Trophoblast cell (in vitro differentiated cells and primary cell): ENCODE data around the gene TOR4A. TPM values are rescaled to one million over a fixed set of nuclear protein-coding genes. Genes with fewer than 3 reads are reported as not detected.

Source experiments
- DNase-seq, 2 donors: peaks; one replicate each; pipeline ENCODE4 v3.0.0-alpha.2; 2016
- H2AFZ ChIP-seq: 2 replicates; pipeline ENCODE4 v1.6.1; 2013; ENCODE audit warnings: low read length, moderate library complexity, mild to moderate bottlenecking; ENCODE audit not compliant: insufficient read depth, poor library complexity
- H2AK5ac ChIP-seq: 2 replicates; pipeline ENCODE4 v1.6.1; 2013; ENCODE audit warnings: mild to moderate bottlenecking, low read length
- H2BK120ac ChIP-seq: 2 replicates; pipeline ENCODE4 v1.6.1; 2013; ENCODE audit warnings: low read length, mild to moderate bottlenecking, moderate library complexity; ENCODE audit not compliant: insufficient read depth, poor library complexity
- H2BK12ac ChIP-seq: 2 replicates; pipeline ENCODE4 v1.6.1; 2013; ENCODE audit warnings: mild to moderate bottlenecking, low read length, moderate library complexity
- H2BK5ac ChIP-seq: 2 replicates; pipeline ENCODE4 v1.6.1; 2013; ENCODE audit warnings: low read length, low read depth, moderate library complexity, mild to moderate bottlenecking; ENCODE audit not compliant: poor library complexity
- H3K14ac ChIP-seq: 2 replicates; pipeline ENCODE4 v1.6.1; 2013; ENCODE audit warnings: mild to moderate bottlenecking, low read length
- H3K18ac ChIP-seq: 2 replicates; pipeline ENCODE4 v1.6.1; 2013; ENCODE audit warnings: mild to moderate bottlenecking, low read length
- H3K23ac ChIP-seq: 2 replicates; pipeline ENCODE4 v1.6.1; 2013; ENCODE audit warnings: low read length
- H3K27ac ChIP-seq: 2 replicates; pipeline ENCODE4 v1.5.1; 2013; ENCODE audit warnings: low read depth, mild to moderate bottlenecking, inconsistent platforms, low read length, moderate library complexity
- H3K27me3 ChIP-seq: 2 replicates; pipeline ENCODE4 v1.6.1; 2013; ENCODE audit warnings: inconsistent platforms, mild to moderate bottlenecking, low read length, moderate library complexity; ENCODE audit not compliant: insufficient read depth
- H3K36me3 ChIP-seq, 2 experiments: 1 replicate in 1 of 2; 2 replicates in 1 of 2; pipeline ENCODE4 v1.6.1; 2013; ENCODE audit warnings: low read length in 2 of 2, mild to moderate bottlenecking in 2 of 2, moderate library complexity in 1 of 2; ENCODE audit not compliant: insufficient read depth in 2 of 2, control insufficient read depth in 1 of 2
- H3K4ac ChIP-seq: 2 replicates; pipeline ENCODE4 v1.6.1; 2013; ENCODE audit warnings: low read depth, mild to moderate bottlenecking, low read length, moderate library complexity
- H3K4me1 ChIP-seq, 2 experiments: 1 replicate in 1 of 2; 2 replicates in 1 of 2; pipeline ENCODE4 v1.6.1; 2013; ENCODE audit warnings: low read length in 2 of 2, mild to moderate bottlenecking in 2 of 2, moderate library complexity in 1 of 2; ENCODE audit not compliant: insufficient read depth in 2 of 2, control insufficient read depth in 1 of 2
- H3K4me2 ChIP-seq: 2 replicates; pipeline ENCODE4 v1.6.1; 2013; ENCODE audit warnings: inconsistent platforms, mild to moderate bottlenecking, low read length, moderate library complexity
- H3K4me3 ChIP-seq: 2 replicates; pipeline ENCODE4 v1.5.1; 2013; ENCODE audit warnings: mild to moderate bottlenecking, low read depth, low read length, inconsistent platforms
- H3K79me1 ChIP-seq: one replicate; pipeline ENCODE4 v1.6.1; 2013; ENCODE audit warnings: low read length
- H3K79me2 ChIP-seq: 2 replicates; pipeline ENCODE4 v1.6.1; 2013; ENCODE audit warnings: low read length, mild to moderate bottlenecking; ENCODE audit not compliant: control insufficient read depth, insufficient read depth, poor library complexity
- H3K9ac ChIP-seq: 2 replicates; pipeline ENCODE4 v1.6.1; 2013; ENCODE audit warnings: mild to moderate bottlenecking, low read length
- H3K9me3 ChIP-seq: 2 replicates; pipeline ENCODE4 v1.6.1; 2013; ENCODE audit warnings: low read depth, mild to moderate bottlenecking, control low read depth, inconsistent platforms, low read length; ENCODE audit not compliant: insufficient read depth
- H4K12ac ChIP-seq: 2 replicates; pipeline ENCODE4 v1.6.1; 2013; ENCODE audit warnings: low read depth, mild to moderate bottlenecking, low read length, moderate library complexity
- H4K8ac ChIP-seq: 2 replicates; pipeline ENCODE4 v1.6.1; 2013; ENCODE audit warnings: low read depth, mild to moderate bottlenecking, low read length, moderate library complexity
- H4K91ac ChIP-seq: one replicate; pipeline ENCODE4 v1.6.1; 2013; ENCODE audit warnings: low read depth, mild to moderate bottlenecking, low read length, moderate library complexity
- WGBS: extraction: QIAGEN DNeasy Blood & Tissue Kit; methylation state at CpG from one replicate; pipeline ENCODE4 v1.1.7; 2013; ENCODE audit warnings: missing lambda C conversion rate; ENCODE audit not compliant: insufficient read length, insufficient coverage; ENCODE audit errors: extremely low coverage; 5-methylcytosine and 5-hydroxymethylcytosine counted together
- polyA plus RNA-seq: library from polyadenylated mRNA; stranded (reverse); fragments of 200-250 nt; gene quantifications from 2 replicates; pipeline ENCODE4 v1.2.3, GENCODE V29; 2013

The TOR4A gene
- polyA plus RNA-seq = 6.7 and 6.8 TPM in 2 replicates

DNA sequence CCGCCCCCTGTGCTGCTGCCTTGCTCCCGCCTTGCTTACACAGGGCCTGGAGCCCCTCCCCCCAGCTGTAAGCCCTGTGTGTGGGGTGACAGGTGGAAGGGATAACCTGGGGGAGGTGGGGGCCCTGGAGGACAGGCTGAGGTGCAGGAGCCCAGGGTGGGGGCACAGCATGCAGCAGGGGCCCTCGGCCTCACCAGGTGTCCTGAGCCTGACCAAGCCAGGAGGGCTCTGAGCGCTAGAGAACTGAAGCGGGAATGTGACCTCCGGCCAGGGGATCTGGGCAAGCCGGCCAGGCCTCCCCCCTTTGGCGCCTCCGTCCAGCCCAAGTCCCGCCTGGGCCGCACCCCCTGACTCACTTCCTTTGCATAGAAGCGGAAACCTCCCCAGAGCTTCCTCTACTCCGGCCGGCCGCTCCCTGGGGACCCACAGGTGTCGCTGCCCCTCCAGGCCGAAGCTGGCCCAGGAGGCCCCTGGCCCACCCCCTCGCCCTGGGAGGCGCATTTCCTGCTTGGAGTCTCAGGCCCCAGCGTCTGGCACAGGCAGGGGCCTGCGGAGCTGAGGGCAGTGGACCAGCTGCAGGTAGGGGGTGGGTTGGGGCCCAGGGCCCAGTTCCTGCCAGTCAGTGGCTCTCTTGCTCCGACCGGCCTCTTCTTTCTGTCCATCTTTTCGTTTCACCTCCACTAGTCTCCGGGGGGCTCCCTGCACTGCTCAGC is at the start of gene TOR4A:
TOR4A (plus strand) TSS at position 398 of the 713 bp plus-strand sequence. CDS start 964 bp downstream, outside the sequence.
- H3K27me3 ChIP-seq = no peaks in the 10 kb centered on the region
- no peak for DNase-seq
- H2AK5ac ChIP-seq = peak within 1 kb of the TSS; percentile 40
- peak within 1 kb of the TSS; percentile 85 for H4K12ac ChIP-seq
- peak within 1 kb of the TSS; percentile 86 for H2BK120ac ChIP-seq
- peaks cover 17% of the 10 kb centered on the region for H3K79me1 ChIP-seq
- H4K91ac ChIP-seq = peak within 1 kb of the TSS; percentile 84
- H3K4ac ChIP-seq = peak within 1 kb of the TSS; percentile 53
- peak within 1 kb of the TSS; percentile 29 for H2BK5ac ChIP-seq
- peak within 1 kb of the TSS; percentile 83 for H3K14ac ChIP-seq
- peak within 1 kb of the TSS; percentile 68 for H3K18ac ChIP-seq
- peak within 1 kb of the TSS; percentile 21 for H2BK12ac ChIP-seq
- peaks cover 17% of the 10 kb centered on the region for H3K9me3 ChIP-seq
- peaks cover 5% of the 10 kb centered on the region for H3K79me2 ChIP-seq
- peak within 1 kb of the TSS; percentile 68 for H2AFZ ChIP-seq
- H3K4me1 ChIP-seq = peaks cover 27 to 29% of the 10 kb centered on the region in 2 experiments
- peak within 1 kb of the TSS; percentile 60 for H3K4me2 ChIP-seq
- peak within 1 kb of the TSS; percentile 55 for H3K9ac ChIP-seq
- peaks cover 31 to 34% of the 10 kb centered on the region in 2 experiments for H3K36me3 ChIP-seq
- H4K8ac ChIP-seq = peak within 1 kb of the TSS; percentile 73
- H3K23ac ChIP-seq = no peak within 1 kb of the TSS
- peak within 1 kb of the TSS; percentile 58 for H3K4me3 ChIP-seq
- WGBS = no CpG with 5 or more reads among the region's 25 CpGs
- peak within 1 kb of the TSS; percentile 52 for H3K27ac ChIP-seq

GRCh38 chr9:137227853-137228505 is 49.5 kb upstream of the TOR4A start:
- peaks cover 2% of the 10 kb centered on the region for H3K79me2 ChIP-seq

GRCh38 chr9:137228506-137228967 is 49.0 kb upstream of the TOR4A start:
- Histone ChIP-seq H3K23ac (no peak overlapping the region), H3K27ac (no peak overlapping the region), H3K4me2 (no peak overlapping the region), H2BK120ac (no peak overlapping the region), H4K12ac (no peak overlapping the region), H3K9me3 (peaks cover 3% of the 10 kb centered on the region), H4K8ac (no peak overlapping the region), H4K91ac (no peak overlapping the region), H3K4me3 (no peak overlapping the region), H3K79me2 (peaks cover 2% of the 10 kb centered on the region), H2AK5ac (no peak overlapping the region), H3K4ac (no peak overlapping the region), H2BK5ac (no peak overlapping the region), H3K27me3 (no peaks in the 10 kb centered on the region), H3K79me1 (peaks cover 3% of the 10 kb centered on the region), H2BK12ac (no peak overlapping the region), H3K4me1 (peaks cover 13 to 20% of the 10 kb centered on the region in 2 experiments), H3K18ac (no peak overlapping the region), H3K36me3 (no peaks in the 10 kb centered on the region), H2AFZ (no peak overlapping the region), H3K9ac (no peak overlapping the region), H3K14ac (no peak overlapping the region)
- no CpG with 5 or more reads among the region's 29 CpGs for WGBS
- DNase-seq = no peak

More at GRCh38 chr9:137227853-137228505, 49.5 kb upstream of the TOR4A start:
- no peak overlapping the region for H3K14ac ChIP-seq
- no peaks in the 10 kb centered on the region for H3K36me3 ChIP-seq
- no peak overlapping the region for H3K4me2 ChIP-seq
- no peak overlapping the region for H2AK5ac ChIP-seq
- no peak overlapping the region for H3K4me3 ChIP-seq
- H3K79me1 ChIP-seq = peaks cover 3% of the 10 kb centered on the region
- H4K8ac ChIP-seq = no peak overlapping the region
- no peak overlapping the region for H3K18ac ChIP-seq
- no peak overlapping the region for H3K23ac ChIP-seq
- H2BK5ac ChIP-seq = no peak overlapping the region
- no peak overlapping the region for H4K91ac ChIP-seq
- H3K27ac ChIP-seq = no peak overlapping the region
- H3K4ac ChIP-seq = no peak overlapping the region
- no peak overlapping the region for H2AFZ ChIP-seq
- H4K12ac ChIP-seq = no peak overlapping the region
- H2BK12ac ChIP-seq = no peak overlapping the region
- WGBS = no CpG with 5 or more reads among the region's 18 CpGs
- peaks cover 13 to 21% of the 10 kb centered on the region in 2 experiments for H3K4me1 ChIP-seq
- no peaks in the 10 kb centered on the region for H3K27me3 ChIP-seq
- DNase-seq = no peak
- no peak overlapping the region for H3K9ac ChIP-seq
- H2BK120ac ChIP-seq = no peak overlapping the region
- peaks cover 3% of the 10 kb centered on the region for H3K9me3 ChIP-seq

- Histone ChIP-seq H2AFZ (no peak overlapping the region), H4K12ac (no peak overlapping the region), H3K9ac (no peak overlapping the region), H3K4ac (no peak overlapping the region), H3K36me3 (no peaks in the 10 kb centered on the region), H3K27ac (no peak overlapping the region), H2AK5ac (no peak overlapping the region), H3K79me2 (no peaks in the 10 kb centered on the region), H3K4me3 (no peak overlapping the region), H2BK12ac (no peak overlapping the region), H4K8ac (no peak overlapping the region), H2BK5ac (no peak overlapping the region), H3K4me1 (peaks cover 10 to 17% of the 10 kb centered on the region in 2 experiments), H3K27me3 (no peaks in the 10 kb centered on the region), H3K79me1 (no peaks in the 10 kb centered on the region), H3K14ac (no peak overlapping the region), H4K91ac (no peak overlapping the region), H3K23ac (no peak overlapping the region), H2BK120ac (no peak overlapping the region), H3K18ac (no peak overlapping the region), H3K4me2 (no peak overlapping the region), H3K9me3 (peaks cover 3% of the 10 kb centered on the region)
- DNase-seq = no peak
- no CpG with 5 or more reads among the region's 27 CpGs for WGBS
Measured at GRCh38 chr9:137228968-137229896, 48.3 kb upstream of the TOR4A start.
